ENCODE data around the gene LHFPL6. TPM values are rescaled to one million over a fixed set of nuclear protein-coding genes. Genes with fewer than 3 reads are reported as not detected.

LHFPL6 gene
- 10 to 100 TPM; 50.5 to 53.8 TPM for total RNA-seq
- polyA plus RNA-seq (ENCODE audit: insufficient read length in 6 of 6), result 100 to 1,000 TPM in 2 of 6 donors, 10 to 100 TPM in 4; 67.5 to 113 (median 91.8) TPM
- long read RNA-seq, donor 1, partial matches to known transcripts, result 64 of 64 reads
- long read RNA-seq, donor 1, other reads (novel, unspliced or antisense), result 0 of 64 reads
- long read RNA-seq, donor 2, partial matches to known transcripts, result 80 of 80 reads
- long read RNA-seq, donor 2, other reads (novel, unspliced or antisense), result 0 of 80 reads
- long read RNA-seq, donor 3, partial matches to known transcripts, result 31 of 31 reads
- long read RNA-seq, donor 3, other reads (novel, unspliced or antisense), result 0 of 31 reads
- long read RNA-seq, donor 4, partial matches to known transcripts, result 2 of 11 reads
- long read RNA-seq, donor 4, other reads (novel, unspliced or antisense), result 8 of 11 reads
- long read RNA-seq, donor 5, partial matches to known transcripts, result 69 of 69 reads
- long read RNA-seq, donor 5, other reads (novel, unspliced or antisense), result 0 of 69 reads
- long read RNA-seq, donor 6, partial matches to known transcripts, result 39 of 39 reads
- long read RNA-seq, donor 6, other reads (novel, unspliced or antisense), result 0 of 39 reads
- long read RNA-seq, donor 7, partial matches to known transcripts, result 17 of 17 reads
- long read RNA-seq, donor 7, other reads (novel, unspliced or antisense), result 0 of 17 reads
- long read RNA-seq, donor 8, partial matches to known transcripts, result 56 of 57 reads
- long read RNA-seq, donor 8, other reads (novel, unspliced or antisense), result 0 of 57 reads
- long read RNA-seq, donor 9, result 0 reads
- long read RNA-seq, donor 10, partial matches to known transcripts, result 0 of 2 reads
- long read RNA-seq, donor 10, other reads (novel, unspliced or antisense), result 2 of 2 reads
- long read RNA-seq, donor 11, partial matches to known transcripts, result 35 of 35 reads
- long read RNA-seq, donor 11, other reads (novel, unspliced or antisense), result 0 of 35 reads
- long read RNA-seq, donor 12, partial matches to known transcripts, result 29 of 30 reads
- long read RNA-seq, donor 12, other reads (novel, unspliced or antisense), result 0 of 30 reads

- H3K9me3 ChIP-seq, result no peaks in the 10 kb centered on the region
- intact Hi-C loops (cut with DNase I), result loop anchor here in 1 of 2 donors (10.0 kb wide), 2 partner anchors 328 to 458 kb away; no protein-coding TSS in a partner anchor
- peaks cover 5 to 38% of the 10 kb centered on the region in 2 donors for H3K4me1 ChIP-seq
- DNase-seq (peak; percentile 80 to 92 (median 88)), ATAC-seq (peak; percentile 99)
- peaks cover 0 to 32% of the 10 kb centered on the region in 2 donors for H3K27me3 ChIP-seq
- peak within 1 kb of the TSS; percentile 87 to 88 for H3K27ac ChIP-seq
- no peak for TF ChIP-seq CTCF (IDR thresholded peaks at IDR 0.05)
- peak within 1 kb of the TSS; percentile 72 to 83 for H3K4me3 ChIP-seq
- no peaks in the 10 kb centered on the region for H3K36me3 ChIP-seq
Measured at GRCh38 chr13:39602614-39603366, at the start of gene LHFPL6. LHFPL6 (minus strand) TSS chr13:39603193.

- no peak overlapping the region for H3K27ac ChIP-seq
- no peaks in the 10 kb centered on the region for H3K4me1 ChIP-seq
- intact Hi-C loops (cut with DNase I), result no loop called here
- DNase-seq, result no peak
- no peaks in the 10 kb centered on the region for H3K9me3 ChIP-seq
- H3K27me3 ChIP-seq, result no peaks in the 10 kb centered on the region
- H3K4me3 ChIP-seq, result no peak overlapping the region
- no peak for TF ChIP-seq CTCF (IDR thresholded peaks at IDR 0.05)
- no peak for ATAC-seq
- no peaks in the 10 kb centered on the region for H3K36me3 ChIP-seq
Measured at GRCh38 chr13:39646122-39646521, 43.1 kb upstream of the LHFPL6 start.

GRCh38 chr13:39641645-39642044, 38.7 kb upstream of the LHFPL6 start:
- Histone ChIP-seq H3K27me3 (no peaks in the 10 kb centered on the region), H3K4me1 (no peaks in the 10 kb centered on the region), H3K36me3 (no peaks in the 10 kb centered on the region), H3K4me3 (no peak overlapping the region), H3K9me3 (no peaks in the 10 kb centered on the region), H3K27ac (no peak overlapping the region)
- DNase-seq (no peak), ATAC-seq (no peak)
- no peak for TF ChIP-seq CTCF (IDR thresholded peaks at IDR 0.05)
- intact Hi-C loops (cut with DNase I), result no loop called here

GRCh38 chr13:39637890-39638289, 34.9 kb upstream of the LHFPL6 start:
- Histone ChIP-seq H3K4me3 (no peak overlapping the region), H3K36me3 (no peaks in the 10 kb centered on the region), H3K9me3 (no peaks in the 10 kb centered on the region), H3K27ac (no peak overlapping the region), H3K4me1 (no peaks in the 10 kb centered on the region), H3K27me3 (no peaks in the 10 kb centered on the region)
- DNase-seq (no peak), ATAC-seq (no peak)
- no peak for TF ChIP-seq CTCF (IDR thresholded peaks at IDR 0.05)
- intact Hi-C loops (cut with DNase I), result no loop called here
